Mucosa of rectum (tissue), 2 donors: ENCODE results near the gene CALHM1.
A peak's percentile ranks its signal among the peaks of the same experiment; 100 is the strongest.
"Not testable (repeated sequence)": the region's sequence is repeated elsewhere in the genome, so short reads cannot be mapped to it uniquely, and the experiment has no call there.

ENCODE experiments used
- H3K27ac ChIP-seq, 2 donors: one replicate each; pipeline ENCODE4 v1.7.0; 2013; ENCODE audit warnings: inconsistent platforms in 2 of 2, low read depth in 2 of 2, low read length in 2 of 2
- H3K27me3 ChIP-seq, 2 donors: one replicate each; pipeline ENCODE4 v1.7.0; 2013; ENCODE audit warnings: low read length in 2 of 2; ENCODE audit not compliant: control insufficient read depth in 2 of 2, insufficient read depth in 2 of 2
- H3K36me3 ChIP-seq, 2 donors: one replicate each; pipeline ENCODE4 v1.7.0; 2013; ENCODE audit warnings: low read length in 2 of 2; ENCODE audit not compliant: control insufficient read depth in 2 of 2, insufficient read depth in 2 of 2
- H3K4me1 ChIP-seq, 2 donors: one replicate each; pipeline ENCODE4 v1.7.0; 2013; ENCODE audit warnings: low read length in 2 of 2, mild to moderate bottlenecking in 1 of 2; ENCODE audit not compliant: control insufficient read depth in 2 of 2, insufficient read depth in 2 of 2
- H3K4me3 ChIP-seq, 2 donors: one replicate each; pipeline ENCODE4 v1.7.0; 2013; ENCODE audit warnings: low read length in 2 of 2
- H3K9ac ChIP-seq, 2 donors: one replicate each; pipeline ENCODE4 v1.7.0; 2013; ENCODE audit warnings: low read length in 2 of 2, low read depth in 1 of 2, mild to moderate bottlenecking in 1 of 2
- H3K9me3 ChIP-seq, 2 donors: one replicate each; pipeline ENCODE4 v1.7.0; 2013; ENCODE audit warnings: low read length in 2 of 2; ENCODE audit not compliant: control insufficient read depth in 2 of 2
- donor health status: healthy.
- donor health status: Normal muscosa, but diverticular disease.

Gene CALHM1

GRCh38 chr10:103458720-103459119, at the start of gene CALHM1:
TSS of gene CALHM1 (minus strand) at chr10:103458900. CDS start at chr10:103458751, 149 bp downstream.
- H3K27me3 ChIP-seq: no peaks in the 10 kb centered on the region
- no peaks in the 10 kb centered on the region for H3K36me3 ChIP-seq
- no peak within 1 kb of the TSS for H3K4me3 ChIP-seq
- no peak within 1 kb of the TSS for H3K9ac ChIP-seq
- no peaks in the 10 kb centered on the region for H3K9me3 ChIP-seq
- no peaks in the 10 kb centered on the region for H3K4me1 ChIP-seq
- H3K27ac ChIP-seq: no peak within 1 kb of the TSS

GRCh38 chr10:103507235-103508191, 48.8 kb upstream of the CALHM1 start:
- Histone ChIP-seq H3K27ac (peak overlapping the region; percentile 2 to 29), H3K4me3 (no peak overlapping the region), H3K4me1 (peaks cover 6 to 8% of the 10 kb centered on the region in 2 donors), H3K27me3 (no peaks in the 10 kb centered on the region), H3K9me3 (no peaks in the 10 kb centered on the region), H3K36me3 (no peaks in the 10 kb centered on the region), H3K9ac (no peak overlapping the region)

- Histone ChIP-seq H3K4me1 (peaks cover 0 to 4% of the 10 kb centered on the region in 2 donors), H3K4me3 (no peak overlapping the region), H3K9me3 (no peaks in the 10 kb centered on the region), H3K9ac (no peak overlapping the region), H3K27ac (no peak overlapping the region), H3K27me3 (no peaks in the 10 kb centered on the region), H3K36me3 (no peaks in the 10 kb centered on the region)
These were observed 47.4 kb upstream of the CALHM1 start for GRCh38 chr10:103506061-103506460.

- H3K4me3 ChIP-seq: no peak overlapping the region
- no peaks in the 10 kb centered on the region for H3K27me3 ChIP-seq
- H3K9me3 ChIP-seq: no peaks in the 10 kb centered on the region
- peaks cover 0 to 4% of the 10 kb centered on the region in 2 donors for H3K4me1 ChIP-seq
- no peaks in the 10 kb centered on the region for H3K36me3 ChIP-seq
- H3K27ac ChIP-seq: no peak overlapping the region
- H3K9ac ChIP-seq: no peak overlapping the region
These were observed 45.6 kb upstream of the CALHM1 start for GRCh38 chr10:103504181-103504783.

- H3K27me3 ChIP-seq: not testable (repeated sequence)
These were observed 45.1 kb upstream of the CALHM1 start for GRCh38 chr10:103503777-103504176.

GRCh38 chr10:103502849-103503660, 44.4 kb upstream of the CALHM1 start:
- Histone ChIP-seq H3K9me3 (no peaks in the 10 kb centered on the region), H3K27ac (no peak overlapping the region), H3K27me3 (no peaks in the 10 kb centered on the region), H3K9ac (no peak overlapping the region), H3K4me3 (no peak overlapping the region), H3K36me3 (no peaks in the 10 kb centered on the region), H3K4me1 (peaks cover 0 to 4% of the 10 kb centered on the region in 2 donors)

More at GRCh38 chr10:103503777-103504176, 45.1 kb upstream of the CALHM1 start:
- not testable (repeated sequence) for H3K9me3 ChIP-seq, H3K4me3 ChIP-seq, H3K4me1 ChIP-seq, H3K36me3 ChIP-seq, H3K27ac ChIP-seq, H3K9ac ChIP-seq

- Histone ChIP-seq H3K27ac (no peak overlapping the region), H3K27me3 (no peaks in the 10 kb centered on the region), H3K36me3 (no peaks in the 10 kb centered on the region), H3K9ac (no peak overlapping the region), H3K4me1 (no peaks in the 10 kb centered on the region), H3K4me3 (no peak overlapping the region), H3K9me3 (no peaks in the 10 kb centered on the region)
These were observed 42.5 kb upstream of the CALHM1 start for GRCh38 chr10:103501186-103501585.

GRCh38 chr10:103500481-103500880, 41.8 kb upstream of the CALHM1 start:
- H3K36me3 ChIP-seq: no peaks in the 10 kb centered on the region
- H3K4me1 ChIP-seq: no peaks in the 10 kb centered on the region
- no peak overlapping the region for H3K4me3 ChIP-seq
- no peak overlapping the region for H3K27ac ChIP-seq
- peaks cover under 1% of the 10 kb centered on the region in 2 donors for H3K27me3 ChIP-seq
- H3K9ac ChIP-seq: no peak overlapping the region
- no peaks in the 10 kb centered on the region for H3K9me3 ChIP-seq

GRCh38 chr10:103499881-103500280, 41.2 kb upstream of the CALHM1 start:
- H3K36me3 ChIP-seq: no peaks in the 10 kb centered on the region
- H3K9me3 ChIP-seq: no peaks in the 10 kb centered on the region
- no peak overlapping the region for H3K9ac ChIP-seq
- no peak overlapping the region for H3K4me3 ChIP-seq
- no peaks in the 10 kb centered on the region for H3K4me1 ChIP-seq
- H3K27ac ChIP-seq: no peak overlapping the region
- H3K27me3 ChIP-seq: peaks cover 6 to 7% of the 10 kb centered on the region in 2 donors
